SW480 (cell line): Measurements from ENCODE around the gene FARP2.
A peak's percentile ranks its signal among the peaks of the same experiment; 100 is the strongest.

ENCODE experiments used
- DNase-seq: peaks from one replicate; pipeline ENCODE4 v3.0.0-alpha.2; 2016; ENCODE audit warnings: low spot score

The FARP2 gene

DNA sequence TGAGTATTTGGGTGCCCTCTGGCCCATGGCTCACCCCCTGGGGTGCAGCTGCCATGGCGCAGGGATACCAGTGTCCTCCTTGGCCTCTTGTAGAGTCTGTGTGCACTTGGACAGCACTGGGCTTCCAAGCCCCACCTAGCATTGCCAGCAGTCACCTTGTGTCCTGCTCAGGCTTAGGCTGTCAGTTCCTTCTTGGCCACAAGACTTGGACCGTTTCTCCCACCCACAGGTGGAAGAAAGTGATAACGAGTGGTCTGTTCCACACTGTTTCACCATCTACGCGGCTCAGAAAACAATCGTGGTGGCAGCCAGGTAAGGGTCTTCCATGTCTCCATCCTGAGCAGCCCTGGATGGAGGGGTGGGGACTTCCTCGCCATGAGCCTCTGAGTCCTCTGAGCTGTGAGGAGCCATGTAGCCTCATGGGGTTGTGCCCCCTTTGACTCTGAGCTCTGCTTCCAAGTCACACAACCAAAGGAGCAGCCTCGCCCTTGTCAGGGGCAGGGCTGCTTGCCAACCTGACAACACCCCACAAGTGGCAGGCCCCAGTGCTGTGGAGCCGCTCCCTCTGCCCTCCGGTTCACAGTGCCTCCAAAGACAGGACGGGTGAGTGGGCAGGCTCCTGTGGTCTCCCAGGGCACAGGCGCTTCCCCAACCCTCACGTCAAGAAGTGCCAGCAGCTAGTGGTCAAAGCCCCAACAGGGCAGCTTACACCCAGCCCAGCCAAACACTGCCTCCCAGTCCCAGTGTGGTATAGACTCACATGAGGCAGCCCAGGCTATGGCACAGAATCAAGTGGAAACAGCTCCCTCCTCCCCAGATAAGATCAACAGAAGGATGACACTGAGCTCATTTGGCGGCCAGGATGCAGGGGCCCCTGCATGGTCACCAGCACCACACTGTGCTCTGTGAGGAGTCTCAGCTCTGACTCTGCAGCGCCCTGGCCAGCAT, 133.9 kb downstream of the FARP2 start:
- DNase-seq = no peak

DNA sequence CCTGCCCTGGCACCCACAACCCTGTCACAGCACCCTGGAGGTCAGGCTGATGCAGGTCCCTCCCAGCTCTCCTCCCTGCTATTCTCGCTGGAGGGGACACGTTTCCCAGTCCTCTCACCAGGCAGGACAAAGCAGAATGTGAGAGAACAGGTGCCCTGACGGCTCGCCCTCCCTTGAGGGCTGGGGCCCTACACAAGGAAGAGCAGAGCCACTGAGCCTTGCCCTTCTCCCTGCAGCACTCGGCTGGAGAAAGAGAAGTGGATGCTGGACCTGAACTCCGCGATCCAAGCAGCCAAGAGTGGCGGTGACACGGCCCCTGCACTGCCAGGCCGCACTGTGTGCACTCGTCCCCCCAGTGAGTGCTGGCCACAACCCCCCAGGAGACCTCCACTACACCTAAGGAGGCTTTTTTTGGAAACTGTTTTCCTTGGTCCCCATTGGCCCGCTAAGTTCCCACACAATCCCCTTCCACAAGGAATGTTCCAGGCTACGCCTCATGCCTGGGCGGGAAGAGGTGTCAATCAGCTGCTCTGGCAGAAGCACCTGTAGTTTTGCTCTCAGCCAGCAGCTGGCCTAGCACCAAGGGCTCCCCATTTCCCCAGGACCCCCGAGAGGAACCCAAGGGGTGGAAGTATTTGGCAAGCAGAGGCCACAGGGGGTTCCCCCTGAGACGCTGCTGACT, 134.9 kb downstream of the FARP2 start:
- no peak for DNase-seq

DNA sequence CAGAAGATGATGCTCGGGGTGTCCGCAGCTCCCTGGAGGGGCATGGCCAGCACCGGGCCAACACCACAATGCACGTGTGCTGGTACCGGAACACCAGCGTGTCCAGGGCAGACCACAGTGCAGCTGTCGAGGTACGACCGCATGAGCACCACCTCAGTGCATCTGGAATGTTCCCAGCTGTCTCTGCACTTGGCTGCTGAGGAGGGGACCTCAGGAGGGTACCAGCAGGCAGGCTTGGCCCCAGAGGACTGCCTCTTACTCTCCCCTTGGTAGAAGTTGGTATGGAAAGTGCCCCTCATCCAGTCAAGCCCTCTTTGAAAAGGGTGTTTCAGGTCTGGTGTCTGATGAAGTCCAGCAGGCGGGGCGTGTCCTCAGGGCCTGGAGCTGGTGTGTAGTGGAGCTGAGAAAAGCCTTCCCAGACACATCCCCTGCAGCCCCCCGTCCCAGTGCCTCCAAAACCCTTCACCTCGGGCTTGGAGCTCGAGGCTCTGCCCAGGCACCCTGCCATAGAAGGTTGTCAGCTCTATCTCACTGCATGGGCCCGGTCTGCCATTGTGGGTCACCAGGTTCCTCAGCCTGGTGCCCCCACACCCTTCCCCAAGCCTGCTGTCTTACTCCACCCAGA, 135.6 kb downstream of the FARP2 start:
- no peak for DNase-seq

DNA sequence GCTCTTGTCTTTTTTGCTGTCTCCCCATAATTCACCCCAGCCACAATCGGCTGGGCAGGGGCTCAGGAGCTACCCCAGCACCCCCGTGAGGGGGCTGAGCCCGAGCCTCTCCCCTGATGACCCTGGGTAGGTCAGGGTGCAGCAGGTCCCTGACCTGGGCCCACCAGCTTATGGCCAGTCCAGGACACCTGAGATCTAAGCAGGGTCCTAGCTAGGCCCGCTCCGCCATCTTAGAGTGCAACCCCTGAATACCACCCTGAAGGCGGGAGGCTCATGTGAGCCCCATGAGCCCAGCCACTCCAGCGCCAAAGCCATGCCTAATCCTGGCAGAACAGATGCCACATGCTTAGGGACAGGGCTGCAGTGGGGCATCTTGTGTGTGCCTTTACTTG, 136.1 kb downstream of the FARP2 start:
- no peak for DNase-seq

DNA sequence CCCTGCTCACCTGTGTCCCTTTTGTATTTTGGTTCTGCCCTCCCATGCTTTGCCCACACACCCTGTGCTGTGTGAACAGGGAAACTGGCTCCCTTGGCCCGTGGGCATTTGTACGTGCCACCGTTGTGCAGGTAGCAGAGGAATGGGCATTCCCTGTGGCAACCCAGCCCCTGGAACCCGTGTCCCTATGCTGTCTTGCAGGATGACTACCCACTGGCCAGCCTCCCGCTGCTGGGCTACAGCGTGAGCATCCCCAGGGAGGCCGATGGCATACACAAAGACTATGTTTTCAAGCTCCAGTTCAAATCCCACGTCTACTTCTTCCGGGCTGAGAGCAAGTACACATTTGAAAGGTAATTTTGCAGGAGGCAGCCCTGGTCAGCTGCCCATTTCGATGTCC, 137.0 kb downstream of the FARP2 start:
- DNase-seq = no peak

DNA sequence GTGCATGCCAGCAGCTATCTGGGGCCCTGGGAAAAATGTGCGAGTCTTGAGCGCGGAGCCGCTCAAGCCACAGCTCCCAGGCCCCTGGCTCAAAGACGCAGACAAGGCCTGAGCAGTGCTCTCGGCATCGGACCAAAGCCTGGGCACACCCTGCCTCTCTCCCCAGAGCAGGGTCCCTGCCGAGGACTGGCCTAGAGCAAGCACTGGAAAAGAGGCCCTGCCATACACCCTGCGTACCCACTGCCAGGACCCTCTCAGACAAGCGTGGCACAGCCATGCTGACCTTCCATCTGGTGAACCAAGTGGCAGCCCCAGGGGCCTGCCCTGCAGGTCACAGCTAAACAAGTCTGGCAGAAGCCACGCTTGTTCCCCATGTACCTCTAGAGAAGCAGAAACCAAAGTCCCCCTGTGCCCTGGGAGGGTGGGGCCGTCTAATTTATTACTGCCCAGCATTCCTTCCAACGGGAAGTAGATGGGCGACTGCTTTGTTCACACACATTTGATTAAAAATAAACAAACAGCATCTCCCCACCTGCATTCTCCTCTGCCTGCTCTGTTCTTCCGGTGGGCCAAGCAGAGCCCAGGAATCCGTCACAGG, 138.3 kb downstream of the FARP2 start:
- no peak for DNase-seq

DNA sequence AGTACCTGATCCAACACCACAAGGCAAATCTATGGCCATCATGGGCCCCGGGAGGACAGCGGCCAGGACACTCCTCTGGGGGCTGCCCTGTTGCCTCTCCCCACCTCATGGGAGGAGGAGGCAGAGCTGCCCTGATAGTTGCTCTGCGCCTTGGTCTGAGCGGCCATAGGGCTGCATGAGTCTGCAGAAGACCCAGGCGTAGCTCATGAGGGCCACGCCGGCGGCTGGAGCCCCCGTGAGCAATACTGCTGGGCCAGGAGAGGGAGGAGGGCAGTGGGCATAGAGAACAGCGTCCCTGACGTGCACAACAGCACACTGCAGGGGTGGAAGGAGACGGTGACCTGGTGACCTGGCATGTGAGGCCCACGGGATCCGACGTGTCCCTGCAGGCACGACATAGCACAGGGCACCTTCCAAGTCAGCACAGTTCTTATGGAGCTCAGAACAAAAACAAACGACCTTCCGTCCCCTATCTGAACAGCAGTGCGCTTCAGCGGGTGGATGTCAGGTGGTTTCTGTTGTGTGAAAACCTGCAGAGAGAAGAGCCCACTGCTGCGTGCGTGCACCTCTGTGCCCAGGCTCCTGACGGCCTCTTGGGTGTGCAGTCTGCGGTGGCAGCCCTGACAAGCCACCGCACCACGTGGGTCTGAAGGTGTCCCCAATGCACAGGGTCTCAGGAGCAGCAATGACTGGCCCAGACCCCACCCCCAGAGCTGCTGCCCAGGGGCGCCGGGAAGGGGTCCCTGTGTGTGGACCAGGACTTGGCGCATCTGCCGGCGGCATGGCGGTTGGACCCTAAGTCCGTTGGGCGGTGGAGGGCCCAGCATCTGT, 139.3 kb downstream of the FARP2 start:
- no peak for DNase-seq

DNA sequence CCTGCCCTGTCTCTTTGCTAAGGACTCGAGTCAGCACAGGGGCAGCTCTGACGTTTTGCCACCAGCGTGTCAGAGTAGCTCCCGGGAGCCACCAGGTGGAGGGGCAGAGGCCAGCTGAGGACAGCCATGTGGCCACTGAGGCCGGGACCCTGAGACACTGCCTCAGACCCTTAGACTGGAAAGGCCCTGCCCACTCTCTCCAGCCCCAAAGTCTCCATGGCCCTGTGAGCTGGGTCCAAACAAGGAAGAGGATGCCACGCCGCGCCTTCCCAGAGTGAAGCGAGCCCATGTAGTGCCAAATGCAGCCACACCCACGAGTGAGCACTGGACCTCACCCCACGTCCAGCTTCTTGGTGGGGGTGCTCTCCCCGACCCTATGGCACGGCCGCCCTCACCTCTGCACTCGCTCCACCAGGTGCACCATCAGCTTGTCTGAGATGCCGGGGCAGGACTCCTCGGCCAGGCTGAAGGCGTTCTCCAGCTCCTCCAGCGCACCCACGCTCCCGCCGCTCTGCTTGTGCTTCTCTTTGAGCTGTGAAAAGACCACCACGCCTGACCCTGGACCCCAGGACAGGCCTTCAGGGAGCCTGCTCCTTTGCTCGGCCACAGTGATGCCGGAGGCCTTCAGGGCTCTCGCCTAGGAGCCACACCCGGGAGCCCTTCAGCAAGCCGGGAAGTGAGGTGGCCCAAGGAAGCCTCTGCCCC, 140.1 kb downstream of the FARP2 start:
- DNase-seq = no peak

DNA sequence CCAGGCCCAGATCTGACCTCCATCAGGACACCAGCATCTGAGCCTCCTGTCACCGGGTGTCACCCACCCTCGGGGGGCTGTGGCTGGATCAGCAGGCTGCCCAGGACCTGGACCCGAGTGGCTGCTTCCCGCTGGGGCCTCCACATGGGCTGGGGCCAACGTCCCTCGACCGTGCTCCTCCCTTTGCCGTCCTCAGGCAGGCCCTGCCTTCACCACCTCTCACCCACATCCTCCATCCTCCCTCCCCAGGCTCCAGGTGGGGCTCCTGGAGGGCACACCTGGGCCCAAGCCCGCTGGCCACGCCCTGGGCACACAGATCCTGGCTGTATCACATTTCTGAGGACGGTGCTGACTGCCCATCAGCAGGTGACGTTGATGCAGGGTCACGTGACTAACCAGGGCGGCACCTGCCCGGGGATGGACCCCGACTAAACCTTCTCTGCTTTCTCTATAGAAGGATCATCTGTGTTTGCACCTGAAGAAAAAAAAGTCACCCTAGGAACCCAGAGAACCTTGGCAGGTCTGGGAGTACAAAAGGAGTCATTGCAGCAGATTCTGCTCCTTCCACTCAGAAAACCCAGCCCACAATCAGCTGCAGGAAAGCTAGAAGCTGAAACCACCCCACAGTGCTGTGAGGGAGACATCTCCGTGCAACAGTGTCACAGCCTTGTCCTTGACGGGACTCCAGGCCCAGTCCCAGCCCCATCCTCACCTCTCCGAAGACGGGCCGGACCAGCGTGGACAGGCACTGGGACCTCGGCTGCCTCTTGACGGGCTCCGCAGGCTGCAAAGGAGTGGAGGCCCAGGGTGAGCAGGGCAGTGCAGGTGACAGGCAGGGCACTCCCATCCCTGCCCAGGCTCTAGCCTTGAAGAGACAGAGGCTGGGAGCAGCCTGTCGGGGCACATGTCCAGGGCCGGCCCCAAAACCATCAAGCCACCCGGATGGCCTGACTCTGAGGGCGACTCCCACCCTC, 141.1 kb downstream of the FARP2 start:
- peak; percentile 5 for DNase-seq

DNA sequence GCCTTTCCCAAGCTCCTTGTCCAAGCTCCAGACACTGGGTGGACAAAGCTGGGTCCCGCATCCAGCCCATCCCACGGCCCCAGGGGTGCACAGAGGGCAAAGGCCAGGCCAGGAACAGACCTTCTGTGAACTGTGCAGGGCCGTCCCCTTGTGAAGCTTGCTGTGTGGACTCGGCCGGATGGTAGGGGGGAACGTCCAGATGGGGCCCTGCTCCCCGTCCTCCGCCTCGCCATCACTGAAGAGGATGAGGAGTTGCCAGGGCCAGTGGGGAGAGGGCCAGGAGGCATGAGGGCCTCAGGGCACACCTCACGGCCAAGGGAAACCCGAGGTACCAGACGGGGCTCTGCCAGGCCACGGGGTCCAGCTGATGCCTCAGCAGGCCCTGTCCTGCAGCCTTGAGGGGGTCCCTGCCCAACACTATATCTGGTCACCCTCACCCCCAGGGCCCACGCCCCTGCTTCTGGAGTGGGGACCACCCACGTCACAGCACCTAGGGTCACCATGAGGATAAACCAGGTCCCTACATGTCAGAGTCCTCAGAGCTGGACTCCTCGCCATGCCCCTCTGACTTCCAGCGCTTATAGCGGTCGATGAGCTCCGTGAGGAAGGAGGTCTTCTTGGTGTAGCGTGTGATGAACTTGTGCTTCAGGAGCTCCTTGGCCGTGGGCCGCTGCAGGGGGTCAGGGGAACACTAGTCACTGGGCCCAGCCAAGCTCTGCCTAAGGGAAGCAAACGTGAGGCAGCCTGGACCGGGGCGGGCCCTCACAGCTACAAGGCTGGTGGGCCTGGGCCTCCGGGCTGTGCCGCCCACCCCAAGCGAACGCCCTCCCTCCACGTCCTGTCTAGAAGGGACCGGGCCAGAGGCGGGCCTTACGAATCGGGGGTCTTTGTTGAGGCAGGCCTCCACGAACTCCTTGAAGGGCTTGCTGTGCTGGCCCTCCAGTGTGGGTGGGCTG, 142.3 kb downstream of the FARP2 start:
- no peak for DNase-seq

DNA sequence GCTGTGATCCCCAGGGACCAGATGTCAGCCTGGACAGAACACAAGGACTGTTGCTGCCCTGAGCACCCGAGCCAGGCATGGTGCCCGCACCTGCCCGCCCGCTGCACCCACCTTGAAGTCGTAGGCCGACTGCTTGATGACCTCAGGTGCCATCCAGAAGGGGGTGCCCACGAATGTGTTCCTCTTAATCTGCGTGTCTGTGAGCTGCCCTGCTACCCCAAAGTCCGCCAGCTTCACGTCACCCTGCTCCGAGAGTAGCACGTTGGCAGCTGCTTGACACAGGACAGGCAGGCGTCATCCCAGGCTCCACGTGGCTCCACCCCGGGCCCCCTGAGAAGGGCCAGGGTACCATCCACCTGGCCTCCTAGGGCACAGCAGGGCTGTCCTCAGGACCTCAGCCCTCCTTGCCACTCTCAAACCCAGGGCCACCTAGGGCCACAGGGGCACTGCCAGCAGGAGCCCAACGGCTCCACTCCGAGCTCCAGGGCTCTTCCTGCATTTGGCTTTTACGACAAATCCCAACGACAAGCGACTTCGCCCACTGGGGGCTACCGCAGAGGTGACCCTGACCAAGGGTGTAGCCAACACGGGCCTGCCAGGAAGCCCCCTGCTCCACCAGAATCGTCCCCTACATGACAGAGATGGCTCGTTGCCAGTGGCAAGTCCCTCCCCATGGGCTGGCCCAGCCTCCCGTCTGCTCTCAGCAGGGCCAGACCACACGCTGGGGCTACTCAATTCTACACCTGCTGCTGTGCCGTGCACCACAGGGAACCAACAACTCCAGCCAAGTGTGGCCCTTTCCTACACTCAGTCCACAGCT, 143.3 kb downstream of the FARP2 start:
- DNase-seq = no peak

DNA sequence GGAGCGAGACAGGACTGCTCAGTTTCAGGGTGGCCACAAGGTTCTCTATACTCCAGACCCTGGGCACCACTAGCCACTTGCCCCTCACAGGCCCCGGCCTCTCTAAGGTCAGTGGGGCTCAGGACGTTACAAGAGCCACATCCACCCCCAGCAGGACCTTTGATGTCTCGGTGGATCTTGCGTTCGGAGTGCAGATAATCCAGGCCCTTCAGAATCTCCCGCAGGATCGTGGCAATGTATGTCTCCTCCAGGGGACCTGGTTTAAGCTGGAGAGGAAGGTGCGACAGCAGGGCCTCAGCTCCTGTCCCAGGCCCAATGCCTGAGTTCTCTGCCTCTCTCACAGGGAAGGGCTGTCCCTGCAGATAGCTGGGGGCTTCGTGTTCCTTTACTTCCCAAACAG, 143.9 kb downstream of the FARP2 start:
- DNase-seq = no peak

DNA sequence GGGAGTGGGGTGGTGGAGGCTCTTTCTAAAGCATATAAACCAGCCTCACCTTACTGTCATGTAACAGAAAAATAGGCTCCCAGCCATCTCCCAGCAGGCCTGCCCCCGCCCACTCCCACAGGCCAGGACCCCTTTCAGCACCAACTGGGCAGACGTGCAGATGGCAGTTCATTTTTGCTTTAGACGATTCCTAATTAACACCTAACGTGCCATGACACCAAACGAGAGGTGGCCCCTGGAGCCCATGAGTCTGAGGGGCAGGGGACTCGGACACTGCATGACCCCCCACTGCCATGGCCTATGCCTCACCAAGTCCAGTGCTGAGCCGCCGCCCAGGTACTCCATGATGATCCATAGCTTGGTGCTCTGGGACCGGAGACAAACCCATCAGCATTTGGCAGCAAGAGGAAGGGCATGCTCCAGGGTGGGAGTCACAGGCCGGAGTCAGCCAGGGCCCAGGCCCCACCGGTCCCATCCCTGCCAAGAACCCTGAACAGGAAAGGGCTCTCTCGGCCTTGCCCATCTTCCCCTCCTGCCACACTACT, 144.4 kb downstream of the FARP2 start:
- DNase-seq = no peak

DNA sequence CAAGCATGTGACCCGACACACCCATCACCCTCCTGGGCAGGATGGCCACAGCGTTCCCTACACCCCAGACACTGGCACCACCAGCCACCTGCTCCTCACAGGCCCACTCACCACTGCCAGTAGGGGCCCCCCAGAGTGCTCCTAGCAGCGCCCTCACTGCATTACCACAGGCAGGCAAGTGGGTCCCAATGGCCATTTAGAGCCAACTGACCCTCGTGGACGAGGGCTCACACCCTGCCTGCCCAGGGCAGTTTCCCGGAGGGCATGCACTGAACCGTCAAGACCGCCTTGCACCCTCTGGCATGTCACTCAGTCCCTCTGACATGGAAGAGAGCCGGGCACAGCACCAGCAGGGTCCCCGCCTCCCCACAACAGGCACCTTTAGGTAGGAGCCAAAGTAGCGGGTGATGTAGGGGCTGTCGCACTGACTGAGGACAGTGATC, 145.0 kb downstream of the FARP2 start:
- DNase-seq = no peak

DNA sequence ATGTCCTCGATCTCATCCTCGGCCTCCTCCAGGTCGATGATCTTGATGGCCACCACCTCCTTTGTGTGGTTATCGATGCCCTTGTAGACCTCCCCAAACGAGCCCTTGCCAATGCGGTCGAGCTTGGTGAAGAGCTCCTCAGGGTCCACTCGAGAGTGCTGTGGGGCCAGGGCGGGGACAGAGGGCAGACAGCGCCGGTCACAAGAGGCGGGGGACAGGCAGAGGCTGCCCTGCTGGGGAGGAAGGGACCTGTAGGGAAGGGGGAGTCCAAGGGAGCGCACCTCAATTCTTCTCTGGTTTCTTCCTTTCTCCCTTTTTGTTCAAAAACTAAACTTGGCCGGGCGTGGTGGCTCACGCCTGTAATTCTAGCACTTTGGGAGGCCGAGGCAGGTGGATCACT, 145.5 kb downstream of the FARP2 start:
- DNase-seq = no peak

DNA sequence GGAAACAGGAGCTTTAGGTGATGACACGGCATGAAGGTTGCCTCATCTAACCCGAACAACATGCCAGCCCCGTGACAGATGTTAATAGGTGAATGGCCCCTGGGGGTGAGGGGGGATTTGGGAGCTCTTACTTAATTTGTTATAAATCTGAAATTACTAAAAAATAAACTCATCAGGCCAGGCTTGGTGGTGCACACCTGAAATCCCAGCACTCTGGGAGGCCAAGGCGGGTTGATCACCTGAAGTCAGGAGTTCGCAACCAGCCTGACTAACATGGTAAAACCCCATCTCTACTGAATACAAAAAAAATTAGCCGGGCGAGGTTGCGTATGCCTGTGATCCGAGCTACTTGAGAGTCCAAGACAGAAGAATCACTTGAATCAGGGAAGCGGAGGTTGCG, 146.2 kb downstream of the FARP2 start:
- no peak for DNase-seq

DNA sequence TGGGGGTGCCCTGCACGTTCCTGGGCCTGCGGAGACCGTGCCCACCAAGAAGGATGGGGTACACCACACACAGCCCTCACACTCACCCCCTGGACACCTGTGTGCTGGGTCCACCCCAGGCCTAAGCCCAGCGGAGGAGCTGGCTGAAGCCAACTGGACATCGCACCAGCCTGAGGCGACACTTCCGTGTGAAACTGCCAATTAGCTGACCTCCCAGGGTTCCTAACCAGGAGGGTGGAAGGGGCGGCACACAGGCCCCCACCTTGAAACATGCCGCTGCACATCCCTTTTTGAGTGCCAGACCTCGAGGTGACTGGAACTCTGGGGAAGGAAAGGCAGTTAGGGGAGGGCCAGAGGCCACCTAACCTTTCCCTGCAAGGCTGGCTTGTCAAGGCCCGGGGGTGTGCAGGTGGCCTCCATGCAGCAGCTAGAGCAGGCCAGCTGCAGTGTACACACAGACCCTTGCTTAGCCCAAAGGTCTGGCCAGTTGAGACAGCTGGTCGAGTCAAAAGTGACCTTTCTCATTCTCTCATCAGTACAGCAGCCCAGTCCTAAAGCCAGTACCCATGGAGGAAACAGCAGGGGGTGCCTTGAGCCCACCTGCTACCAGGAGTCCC, 147.8 kb downstream of the FARP2 start:
- no peak for DNase-seq
